IPS DF 6.9 (cell line): ENCODE results near the gene RWDD1.
"Not testable (repeated sequence)": the region's sequence is repeated elsewhere in the genome, so short reads cannot be mapped to it uniquely, and the experiment has no call there.

Source experiments
- DNase-seq: peaks from one replicate; pipeline ENCODE4 v3.0.0-alpha.2; 2013; ENCODE audit warnings: low read depth, low spot score
- H3K27ac ChIP-seq: one replicate; pipeline ENCODE4 v1.5.1; 2013; ENCODE audit warnings: low read length, control low read depth
- H3K27me3 ChIP-seq: 2 replicates; pipeline ENCODE4 v1.6.1; 2013; ENCODE audit warnings: mild to moderate bottlenecking, low read length; ENCODE audit not compliant: control insufficient read depth, insufficient read depth
- H3K36me3 ChIP-seq: 2 replicates; pipeline ENCODE4 v1.6.1; 2013; ENCODE audit warnings: low read length; ENCODE audit not compliant: control insufficient read depth, insufficient read depth
- H3K4me1 ChIP-seq: 2 replicates; pipeline ENCODE4 v1.6.1; 2013; ENCODE audit warnings: low read length; ENCODE audit not compliant: control insufficient read depth, insufficient read depth
- H3K4me3 ChIP-seq: 2 replicates; pipeline ENCODE4 v1.5.1; 2013; ENCODE audit warnings: mild to moderate bottlenecking, low read length
- H3K9me3 ChIP-seq: 2 replicates; pipeline ENCODE4 v1.6.1; 2013; ENCODE audit warnings: low read length, inconsistent platforms; ENCODE audit not compliant: control insufficient read depth, insufficient read depth
- WGBS: extraction: QIAGEN DNeasy Blood & Tissue Kit; methylation state at CpG from one replicate; pipeline ENCODE4 v1.1.7; 2013; ENCODE audit warnings: mixed read lengths, missing lambda C conversion rate; ENCODE audit not compliant: insufficient read length, insufficient coverage; 5-methylcytosine and 5-hydroxymethylcytosine counted together

Gene RWDD1

GRCh38 chr6:116572162-116572561, 858 bp downstream of the RWDD1 start:
- no peak for DNase-seq
- no peak overlapping the region for H3K27ac ChIP-seq

DNA sequence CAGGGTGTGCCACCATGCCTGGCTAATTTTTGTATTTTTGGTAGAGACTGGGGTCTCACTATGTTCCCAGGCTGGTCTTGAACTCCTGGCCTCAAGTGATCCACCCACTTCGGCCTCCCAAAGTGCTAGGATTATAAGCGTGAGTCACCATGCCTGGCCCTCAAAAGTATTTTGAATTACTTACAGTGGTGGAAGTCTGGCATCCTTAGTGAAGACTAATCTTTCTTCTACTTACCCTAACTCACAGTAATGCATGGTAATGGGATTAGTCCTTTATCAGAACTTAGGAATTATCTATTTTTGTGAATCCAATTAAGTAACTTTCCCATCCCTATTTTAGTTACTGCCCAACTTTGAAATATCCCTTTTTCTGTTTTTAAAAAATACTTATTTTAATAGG, 3.9 kb downstream of the RWDD1 start:
- H3K27me3 ChIP-seq, result no peaks in the 10 kb centered on the region
- no peak overlapping the region for H3K27ac ChIP-seq
- no peaks in the 10 kb centered on the region for H3K4me1 ChIP-seq
- H3K9me3 ChIP-seq, result no peaks in the 10 kb centered on the region
- WGBS, result no CpG with 5 or more reads among the region's 2 CpGs
- no peak for DNase-seq
- no peaks in the 10 kb centered on the region for H3K36me3 ChIP-seq
- no peak overlapping the region for H3K4me3 ChIP-seq

More at GRCh38 chr6:116572162-116572561, 858 bp downstream of the RWDD1 start:
- no CpG with 5 or more reads among the region's 7 CpGs for WGBS
- Histone ChIP-seq H3K36me3 (no peaks in the 10 kb centered on the region), H3K27me3 (no peaks in the 10 kb centered on the region), H3K4me1 (no peaks in the 10 kb centered on the region), H3K9me3 (no peaks in the 10 kb centered on the region), H3K4me3 (peak overlapping the region; percentile 85; the same call in 1 of the 2 replicates)

DNA sequence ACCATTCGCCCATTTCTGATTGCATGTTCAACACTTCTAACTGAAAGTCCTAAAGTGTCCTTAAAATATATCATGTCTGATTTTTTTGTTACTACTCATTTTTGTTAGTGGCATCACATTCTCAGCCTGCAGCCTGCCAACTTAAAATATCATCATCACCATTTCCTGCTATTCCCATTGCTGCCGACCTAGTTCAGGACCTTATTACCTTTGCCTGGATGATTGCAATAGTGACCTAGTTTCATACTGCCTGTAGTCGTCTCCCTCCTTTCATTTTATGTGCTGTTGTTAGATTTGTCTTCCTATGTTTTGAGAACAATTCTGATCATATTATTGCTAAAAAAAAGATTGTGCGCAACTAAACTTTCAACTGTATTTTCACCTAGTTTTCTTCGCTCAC, 6.2 kb downstream of the RWDD1 start:
- no peaks in the 10 kb centered on the region for H3K4me1 ChIP-seq
- H3K27ac ChIP-seq, result no peak overlapping the region
- H3K9me3 ChIP-seq, result no peaks in the 10 kb centered on the region
- H3K27me3 ChIP-seq, result no peaks in the 10 kb centered on the region
- no peak overlapping the region for H3K4me3 ChIP-seq
- WGBS, result no CpG with 5 or more reads among the region's 5 CpGs
- DNase-seq, result no peak
- H3K36me3 ChIP-seq, result no peaks in the 10 kb centered on the region

DNA sequence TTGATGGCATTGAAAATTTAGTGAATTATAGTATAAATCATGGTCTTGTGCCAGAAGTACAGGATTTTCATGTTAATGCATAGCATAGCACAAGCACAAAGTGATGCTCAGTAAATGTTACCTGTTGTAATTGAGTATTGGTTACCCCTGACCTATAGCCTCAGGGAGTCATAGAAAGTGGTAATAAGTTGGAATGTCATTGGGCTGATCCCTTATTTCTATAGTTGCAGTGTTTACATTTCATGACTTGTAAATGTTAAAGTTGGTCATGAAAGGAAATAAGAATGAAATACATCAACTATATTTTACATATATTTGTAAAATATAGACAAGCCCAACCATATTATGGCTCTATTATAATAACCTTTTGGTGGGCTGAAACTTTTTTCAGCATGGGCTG, 7.0 kb downstream of the RWDD1 start:
- no peak for DNase-seq
- no peaks in the 10 kb centered on the region for H3K4me1 ChIP-seq
- no peak overlapping the region for H3K4me3 ChIP-seq
- no peaks in the 10 kb centered on the region for H3K27me3 ChIP-seq
- H3K36me3 ChIP-seq, result no peaks in the 10 kb centered on the region
- H3K27ac ChIP-seq, result no peak overlapping the region
- no peaks in the 10 kb centered on the region for H3K9me3 ChIP-seq

GRCh38 chr6:116579143-116579542, 7.8 kb downstream of the RWDD1 start:
- Histone ChIP-seq H3K27me3 (no peaks in the 10 kb centered on the region), H3K36me3 (no peaks in the 10 kb centered on the region), H3K4me3 (no peak overlapping the region), H3K4me1 (no peaks in the 10 kb centered on the region), H3K9me3 (no peaks in the 10 kb centered on the region), H3K27ac (no peak overlapping the region)
- no peak for DNase-seq
- WGBS, result no CpG with 5 or more reads among the region's 1 CpG

- no peak for DNase-seq
- Histone ChIP-seq H3K4me1 (no peaks in the 10 kb centered on the region), H3K27me3 (no peaks in the 10 kb centered on the region), H3K4me3 (no peak overlapping the region), H3K36me3 (no peaks in the 10 kb centered on the region), H3K27ac (no peak overlapping the region), H3K9me3 (no peaks in the 10 kb centered on the region)
- WGBS, result no CpG with 5 or more reads among the region's 2 CpGs
Measured at GRCh38 chr6:116580198-116580597, 8.9 kb downstream of the RWDD1 start.

DNA sequence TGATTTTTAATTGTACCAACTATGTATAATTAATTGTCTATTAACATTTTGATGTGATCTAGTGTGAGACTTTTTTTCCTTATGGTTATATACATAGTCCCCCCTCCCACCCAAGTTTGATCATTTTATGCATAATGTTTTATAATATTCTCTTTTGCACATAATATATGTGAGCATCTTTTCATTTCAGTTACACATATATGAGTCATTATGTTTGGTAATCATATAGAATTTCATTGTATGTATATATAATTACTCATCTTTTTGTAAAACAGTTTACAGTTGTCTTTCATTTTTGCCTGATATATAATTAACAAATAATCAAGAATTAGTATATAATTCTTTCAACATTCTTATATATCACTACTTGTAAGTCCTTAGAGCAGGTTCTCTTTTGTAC, 15.0 kb downstream of the RWDD1 start:
- Histone ChIP-seq H3K36me3 (no peaks in the 10 kb centered on the region), H3K27me3 (no peaks in the 10 kb centered on the region), H3K4me3 (no peak overlapping the region), H3K9me3 (no peaks in the 10 kb centered on the region), H3K4me1 (no peaks in the 10 kb centered on the region), H3K27ac (no peak overlapping the region)
- DNase-seq, result no peak

- Histone ChIP-seq H3K4me1 (no peaks in the 10 kb centered on the region), H3K9me3 (no peaks in the 10 kb centered on the region), H3K36me3 (no peaks in the 10 kb centered on the region), H3K27me3 (no peaks in the 10 kb centered on the region), H3K4me3 (no peak overlapping the region), H3K27ac (no peak overlapping the region)
- DNase-seq, result no peak
- WGBS, result no CpG with 5 or more reads among the region's 2 CpGs
Measured at GRCh38 chr6:116586738-116587137, 15.4 kb downstream of the RWDD1 start.

- H3K27ac ChIP-seq, result no peak overlapping the region
- no peak for DNase-seq
- no peaks in the 10 kb centered on the region; the same call in 1 of the 2 replicates for H3K36me3 ChIP-seq
- no peaks in the 10 kb centered on the region for H3K27me3 ChIP-seq
- H3K4me3 ChIP-seq, result no peak overlapping the region
- H3K9me3 ChIP-seq, result no peaks in the 10 kb centered on the region
- no peaks in the 10 kb centered on the region for H3K4me1 ChIP-seq
- no CpG with 5 or more reads among the region's 3 CpGs for WGBS
Measured at GRCh38 chr6:116595247-116595646, 23.9 kb downstream of the RWDD1 start.

GRCh38 chr6:116596815-116597214, 25.5 kb downstream of the RWDD1 start:
- no CpG with 5 or more reads among the region's 4 CpGs for WGBS
- Histone ChIP-seq H3K4me3 (no peak overlapping the region), H3K4me1 (no peaks in the 10 kb centered on the region), H3K27ac (no peak overlapping the region), H3K27me3 (no peaks in the 10 kb centered on the region), H3K9me3 (no peaks in the 10 kb centered on the region), H3K36me3 (no peaks in the 10 kb centered on the region; the same call in 1 of the 2 replicates)
- no peak for DNase-seq

DNA sequence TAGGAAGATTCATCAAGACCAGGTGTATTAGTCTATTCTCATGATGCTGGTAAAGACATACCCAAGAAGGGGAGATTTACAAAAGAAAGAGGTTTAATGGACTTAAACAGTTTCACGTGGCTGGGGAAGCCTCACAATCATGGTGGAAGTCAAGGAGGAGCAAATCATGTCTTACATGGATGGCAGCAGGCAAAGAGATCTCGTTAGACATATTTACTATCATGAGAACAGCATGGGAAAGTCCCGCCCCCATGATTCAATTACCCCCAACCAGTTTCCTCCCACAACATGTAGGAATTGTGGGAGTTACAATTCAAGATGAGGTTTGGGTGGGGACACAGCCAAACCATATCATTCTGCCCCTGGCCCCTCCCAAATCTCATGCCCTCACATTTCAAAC, 32.6 kb downstream of the RWDD1 start:
- not testable (repeated sequence) for DNase-seq, H3K4me1 ChIP-seq, H3K4me3 ChIP-seq, H3K27me3 ChIP-seq, H3K27ac ChIP-seq, H3K9me3 ChIP-seq, H3K36me3 ChIP-seq
- no CpG with 5 or more reads among the region's 3 CpGs for WGBS
